ENCODE data around the gene SAFB2. TPM values are rescaled to one million over a fixed set of nuclear protein-coding genes. Genes with fewer than 3 reads are reported as not detected.

The SAFB2 gene
- total RNA-seq, 4 donors from 2014 or later, result 58.1 to 99.8 (median 93.1) TPM

GRCh38 chr19:5605362-5605761, 17.2 kb downstream of the SAFB2 start:
- Histone ChIP-seq H3K4me1 (no peaks in the 10 kb centered on the region), H3K9me3 (no peaks in the 10 kb centered on the region), H3K4me3 (no peak overlapping the region), H3K27ac (no peak overlapping the region), H3K36me3 (peaks cover 2 to 98% (median 50%) of the 10 kb centered on the region in 3 donors), H3K27me3 (no peaks in the 10 kb centered on the region)
- TF ChIP-seq POLR2A (IDR thresholded peaks at IDR 0.05) (no peak), EP300 (IDR thresholded peaks at IDR 0.05) (no peak)
- TF ChIP-seq, protein P1, sequence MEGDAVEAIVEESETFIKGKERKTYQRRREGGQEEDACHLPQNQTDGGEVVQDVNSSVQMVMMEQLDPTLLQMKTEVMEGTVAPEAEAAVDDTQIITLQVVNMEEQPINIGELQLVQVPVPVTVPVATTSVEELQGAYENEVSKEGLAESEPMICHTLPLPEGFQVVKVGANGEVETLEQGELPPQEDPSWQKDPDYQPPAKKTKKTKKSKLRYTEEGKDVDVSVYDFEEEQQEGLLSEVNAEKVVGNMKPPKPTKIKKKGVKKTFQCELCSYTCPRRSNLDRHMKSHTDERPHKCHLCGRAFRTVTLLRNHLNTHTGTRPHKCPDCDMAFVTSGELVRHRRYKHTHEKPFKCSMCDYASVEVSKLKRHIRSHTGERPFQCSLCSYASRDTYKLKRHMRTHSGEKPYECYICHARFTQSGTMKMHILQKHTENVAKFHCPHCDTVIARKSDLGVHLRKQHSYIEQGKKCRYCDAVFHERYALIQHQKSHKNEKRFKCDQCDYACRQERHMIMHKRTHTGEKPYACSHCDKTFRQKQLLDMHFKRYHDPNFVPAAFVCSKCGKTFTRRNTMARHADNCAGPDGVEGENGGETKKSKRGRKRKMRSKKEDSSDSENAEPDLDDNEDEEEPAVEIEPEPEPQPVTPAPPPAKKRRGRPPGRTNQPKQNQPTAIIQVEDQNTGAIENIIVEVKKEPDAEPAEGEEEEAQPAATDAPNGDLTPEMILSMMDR (IDR thresholded peaks at IDR 0.05), result no peak
- DNase-seq (ENCODE audit: low spot score in 2 of 2), result no peak
- WGBS, 2 donors, result 76 to 82% methylated on average over 3 of the region's 3 CpGs

DNA sequence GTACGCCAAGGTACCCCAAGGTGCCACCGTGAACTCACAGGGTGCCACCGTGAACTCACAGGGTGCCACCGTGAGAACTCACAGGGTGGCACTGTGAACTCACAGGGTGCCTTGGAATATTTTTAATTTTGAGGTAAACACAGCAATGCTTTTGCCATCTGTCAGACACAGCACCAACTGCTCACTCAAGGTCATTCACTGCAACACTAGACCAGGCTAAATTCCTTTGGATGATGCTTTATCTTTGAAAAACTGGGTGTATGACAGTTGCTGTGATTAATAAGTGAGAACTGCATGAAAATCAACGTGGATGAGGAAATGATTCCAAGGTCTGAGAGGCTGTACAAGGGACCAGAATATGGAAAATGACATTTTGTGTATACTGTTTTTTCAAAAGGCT, 18.9 kb downstream of the SAFB2 start:
- Histone ChIP-seq H3K4me1 (no peaks in the 10 kb centered on the region), H3K4me3 (no peak overlapping the region), H3K27ac (no peak overlapping the region), H3K36me3 (peaks cover 2 to 98% (median 53%) of the 10 kb centered on the region in 3 donors), H3K27me3 (no peaks in the 10 kb centered on the region), H3K9me3 (no peaks in the 10 kb centered on the region)
- 88 to 91% methylated on average over 5 of the region's 5 CpGs for WGBS, 2 donors
- no peak for DNase-seq (ENCODE audit: low spot score in 2 of 2)
- TF ChIP-seq, protein P1 (IDR thresholded peaks at IDR 0.05), result no peak

DNA sequence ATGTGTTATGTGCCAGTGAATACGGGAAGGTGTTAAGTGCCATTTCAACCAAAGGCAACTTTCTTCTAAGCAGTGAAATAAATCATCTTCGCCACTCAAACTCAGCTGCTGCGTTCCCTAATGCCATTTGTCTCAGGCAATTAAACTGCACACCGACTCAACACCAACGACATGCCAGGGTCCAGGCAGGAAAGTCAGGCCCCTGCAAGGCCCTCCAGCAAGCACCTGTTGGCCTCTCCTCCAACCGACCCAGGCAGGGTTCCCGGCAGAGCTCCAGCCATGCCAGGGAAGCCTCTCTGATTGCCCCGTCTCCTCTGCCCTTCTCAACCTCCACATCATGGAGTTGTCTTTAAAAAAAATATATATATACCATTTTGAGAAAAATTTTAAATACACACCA, 21.8 kb downstream of the SAFB2 start:
- Histone ChIP-seq H3K4me1 (no peaks in the 10 kb centered on the region), H3K9me3 (no peaks in the 10 kb centered on the region), H3K27me3 (no peaks in the 10 kb centered on the region), H3K27ac (no peak overlapping the region), H3K4me3 (no peak overlapping the region), H3K36me3 (peaks cover 14 to 98% (median 75%) of the 10 kb centered on the region in 3 donors)
- DNase-seq (ENCODE audit: low spot score in 2 of 2), result no peak
- 84 to 85% methylated on average over 8 of the region's 8 CpGs for WGBS, 2 donors
- TF ChIP-seq POLR2A (IDR thresholded peaks at IDR 0.05) (no peak), EP300 (IDR thresholded peaks at IDR 0.05) (no peak)
- TF ChIP-seq, protein P1 (IDR thresholded peaks at IDR 0.05), result no peak

DNA sequence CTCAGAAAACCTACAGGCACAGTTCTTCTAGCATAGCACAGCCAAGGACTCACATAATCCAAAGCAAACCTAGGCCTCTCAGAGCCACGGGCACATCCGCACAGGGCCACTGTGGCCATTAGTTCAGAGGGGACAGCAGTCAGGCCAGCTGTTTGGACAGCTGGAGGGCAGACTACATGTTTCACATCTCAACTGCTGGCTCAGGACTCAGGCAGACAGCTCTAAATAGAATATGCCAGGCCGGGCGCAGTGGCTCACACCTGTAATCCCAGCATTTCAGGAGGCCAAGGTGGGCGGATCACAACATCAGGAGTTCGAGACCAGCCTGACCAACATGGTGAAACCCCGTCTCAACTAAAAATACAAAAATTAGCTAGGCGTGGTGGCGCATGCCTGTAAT, 26.8 kb downstream of the SAFB2 start:
- no peaks in the 10 kb centered on the region for H3K27me3 ChIP-seq
- peaks cover 24 to 99% (median 76%) of the 10 kb centered on the region in 3 donors for H3K36me3 ChIP-seq
- no peak for DNase-seq (ENCODE audit: low spot score in 2 of 2)
- H3K9me3 ChIP-seq, result no peaks in the 10 kb centered on the region
- no peak overlapping the region for H3K4me3 ChIP-seq
- H3K4me1 ChIP-seq, result no peaks in the 10 kb centered on the region
- no peak overlapping the region for H3K27ac ChIP-seq
- 89 to 96% methylated on average over 8 to 9 of the region's 9 CpGs for WGBS, 2 donors
- TF ChIP-seq, protein P1 (IDR thresholded peaks at IDR 0.05), result no peak
- TF ChIP-seq EP300 (IDR thresholded peaks at IDR 0.05), result no peak
- TF ChIP-seq POLR2A (IDR thresholded peaks at IDR 0.05), result no peak

DNA sequence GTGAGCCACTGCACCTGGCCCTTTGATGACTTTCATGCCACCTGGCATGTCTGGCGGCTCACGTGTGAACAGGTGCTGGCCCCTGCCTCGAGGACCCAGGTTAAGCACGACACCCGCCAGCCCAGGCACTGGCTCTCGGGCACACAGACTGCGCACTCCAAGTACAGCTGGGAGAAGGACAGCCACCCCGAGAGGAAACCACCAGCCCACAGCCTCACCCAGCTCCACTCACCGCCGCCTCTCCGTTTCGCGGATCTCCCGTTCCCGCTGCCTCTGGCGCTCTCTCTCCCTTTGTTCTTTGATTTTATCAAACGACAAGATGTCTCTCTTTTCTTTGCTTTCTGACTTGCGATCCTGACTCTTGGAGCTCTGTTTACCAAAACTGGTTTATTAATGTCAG, 27.4 kb downstream of the SAFB2 start:
- Histone ChIP-seq H3K36me3 (peaks cover 24 to 99% (median 82%) of the 10 kb centered on the region in 3 donors), H3K4me3 (no peak overlapping the region), H3K9me3 (no peaks in the 10 kb centered on the region), H3K4me1 (no peaks in the 10 kb centered on the region), H3K27ac (no peak overlapping the region), H3K27me3 (no peaks in the 10 kb centered on the region)
- 90% methylated on average over 14 to 18 of the region's 18 CpGs for WGBS, 2 donors
- TF ChIP-seq, protein P1 (IDR thresholded peaks at IDR 0.05), result no peak
- TF ChIP-seq EP300 (IDR thresholded peaks at IDR 0.05), result no peak
- TF ChIP-seq POLR2A (IDR thresholded peaks at IDR 0.05), result no peak
- DNase-seq (ENCODE audit: low spot score in 2 of 2), result no peak

Data from tibial nerve (tissue), 4 donors.